Heart left ventricle (tissue), 13 donors: ENCODE results near the gene NISCH.

ENCODE experiments used
- POLR2A ChIP-seq, 2 donors: fragments of 450-650 bp; IDR thresholded peaks; one replicate each; pipeline ENCODE4 v1.6.1; 2017; ENCODE audit warnings: antibody characterized with exemption in 2 of 2, mild to moderate bottlenecking in 2 of 2, moderate library complexity in 2 of 2
- TF ChIP-seq, protein P1 (sequence below), 12 donors: fragments of 200-600 bp; sonication (generic) in 4 of 12; IDR thresholded peaks; one replicate each; pipeline versions ENCODE4 v1.5.0 to v1.8.0; 2018 to 2022; ENCODE audit warnings: antibody characterized with exemption in 12 of 12, mild to moderate bottlenecking in 5 of 12
- donor health status: ischemic (EF 13 %, LVEDD 7.1; RV severe dilation, severe dysfunction).
- donor health status: DM: no; HTN: yes; CAD: no.
- donor health status: DM: no; HTN: no; CAD: no.
- donor health status: ischemic (EF 25% LVEDD 6.9; RV normal size, moderate dysfunction).
- donor health status: ischemic (EF 25% LVEDD 5.7; RV mildly dilated, moderate dysfunction).
- donor health status: ischemic (EF 35%, LVEDD 5.7; RV mildly dilated, moderate dysfunction).
- donor health status: nonischemic (EF 11% LVEDD 7.7; RV severe dilation, severe dysfunction).
- donor health status: DM: yes; HTN: yes; CAD: no.
- donor health status: PGD.
- donor health status: ischemic (EF 29% LVEDD 5.4; RV normal size, mild dysfunction).
- donor health status: nonischemic (EF 23%, LVEDD 6.1; RV moderate dilation, normal function).

DNA sequence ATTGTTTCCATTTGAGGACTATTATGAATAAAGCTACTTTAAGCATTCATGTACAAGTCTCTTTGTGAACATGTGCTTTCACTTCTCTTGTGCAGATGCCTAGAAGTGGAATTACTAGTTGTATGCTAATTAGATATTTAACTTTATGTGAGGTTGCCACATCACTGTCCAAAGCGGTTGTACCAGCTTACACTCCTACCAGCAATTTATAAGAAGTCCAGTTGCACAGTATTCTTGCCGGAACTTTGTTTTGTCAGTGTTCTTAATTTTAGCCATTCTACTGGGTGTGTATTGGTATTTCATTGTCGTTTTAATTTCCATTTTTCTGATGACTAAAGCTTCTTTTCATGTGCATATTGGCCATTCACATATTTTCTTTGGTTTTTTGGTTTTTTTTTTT is 39.6 kb upstream of the NISCH start:
- TF ChIP-seq, protein P1, sequence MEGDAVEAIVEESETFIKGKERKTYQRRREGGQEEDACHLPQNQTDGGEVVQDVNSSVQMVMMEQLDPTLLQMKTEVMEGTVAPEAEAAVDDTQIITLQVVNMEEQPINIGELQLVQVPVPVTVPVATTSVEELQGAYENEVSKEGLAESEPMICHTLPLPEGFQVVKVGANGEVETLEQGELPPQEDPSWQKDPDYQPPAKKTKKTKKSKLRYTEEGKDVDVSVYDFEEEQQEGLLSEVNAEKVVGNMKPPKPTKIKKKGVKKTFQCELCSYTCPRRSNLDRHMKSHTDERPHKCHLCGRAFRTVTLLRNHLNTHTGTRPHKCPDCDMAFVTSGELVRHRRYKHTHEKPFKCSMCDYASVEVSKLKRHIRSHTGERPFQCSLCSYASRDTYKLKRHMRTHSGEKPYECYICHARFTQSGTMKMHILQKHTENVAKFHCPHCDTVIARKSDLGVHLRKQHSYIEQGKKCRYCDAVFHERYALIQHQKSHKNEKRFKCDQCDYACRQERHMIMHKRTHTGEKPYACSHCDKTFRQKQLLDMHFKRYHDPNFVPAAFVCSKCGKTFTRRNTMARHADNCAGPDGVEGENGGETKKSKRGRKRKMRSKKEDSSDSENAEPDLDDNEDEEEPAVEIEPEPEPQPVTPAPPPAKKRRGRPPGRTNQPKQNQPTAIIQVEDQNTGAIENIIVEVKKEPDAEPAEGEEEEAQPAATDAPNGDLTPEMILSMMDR (IDR thresholded peaks at IDR 0.05): no peak
- no peak for TF ChIP-seq POLR2A (IDR thresholded peaks at IDR 0.05)
